ENCODE results near the gene HIP1. TPM values are rescaled to one million over a fixed set of nuclear protein-coding genes. Genes with fewer than 3 reads are reported as not detected.
"Not testable (repeated sequence)": the region's sequence is repeated elsewhere in the genome, so short reads cannot be mapped to it uniquely, and the experiment has no call there.

The HIP1 gene
- total and polyA plus RNA-seq, 2 of the 4 experiments (the other 2 are of a cell fraction): 6.8 to 10.0 TPM

- intact Hi-C loops (cut with micrococcal nuclease); in situ Hi-C loops (cut with MboI; ENCODE audit: low sequenced_read_pairs); CTCF ChIA-PET: not testable (repeated sequence)
These were observed 35.2 kb upstream of the HIP1 start for GRCh38 chr7:75773958-75774357.

More at GRCh38 chr7:75773958-75774357, 35.2 kb upstream of the HIP1 start:
- POLR2A ChIA-PET (ENCODE audit: unreplicated experiment); H3K9ac ChIP-seq (ENCODE audit: low read depth, low read length); H2AK9ac ChIP-seq (replicated peaks; ENCODE audit: low read depth, low read length, poor library complexity); BruUV-seq (replicated peaks); dilution Hi-C loops (cut with HindIII; ENCODE audit: low sequenced_read_pairs, unreplicated experiment); H2BK15ac ChIP-seq (ENCODE audit: low read depth, low read length); H3K9me3 ChIP-seq (ENCODE audit: control insufficient read depth, insufficient read depth, low read length); H3K56ac ChIP-seq (ENCODE audit: extremely low read depth, insufficient read depth, low read length); H3K14ac ChIP-seq (replicated peaks; ENCODE audit: low read depth, low read length); DNase-seq; H2BK20ac ChIP-seq (ENCODE audit: low read depth, low read length); H3K4me3 ChIP-seq (ENCODE audit: insufficient read depth, low read depth, low read length); H3K79me1 ChIP-seq (ENCODE audit: low read depth in 1 of 2, low read length in 2 of 2); H3K23ac ChIP-seq (ENCODE audit: low read depth, low read length); H2BK5ac ChIP-seq (ENCODE audit: low read depth, low read length, poor library complexity, severe bottlenecking); H4K20me1 ChIP-seq (ENCODE audit: insufficient read depth, low read length); H3K18ac ChIP-seq (ENCODE audit: low read depth, low read length); H3K27ac ChIP-seq (ENCODE audit: insufficient read depth, low read length); H2AK5ac ChIP-seq (ENCODE audit: low read depth, low read length); H2BK120ac ChIP-seq (ENCODE audit: low read depth, low read length); H3K4ac ChIP-seq (ENCODE audit: low read depth, low read length); H3K36me3 ChIP-seq (ENCODE audit: control insufficient read depth, insufficient read depth, low read length); H4K5ac ChIP-seq (ENCODE audit: low read depth, low read length); H4K91ac ChIP-seq (ENCODE audit: insufficient read depth, low read depth, low read length); H4K8ac ChIP-seq (ENCODE audit: low read depth in 2 of 2, low read length in 2 of 2); H3K4me1 ChIP-seq (ENCODE audit: control insufficient read depth, insufficient read depth, low read length); H3K9me1 ChIP-seq (ENCODE audit: insufficient read depth, low read length); ATAC-seq (ENCODE audit: low read depth); H2AFZ ChIP-seq (replicated peaks; ENCODE audit: low read length, poor library complexity); H3K4me2 ChIP-seq (ENCODE audit: low read depth, low read length): not testable (repeated sequence)
- WGBS, 2 experiments (ENCODE audit: extremely low coverage in 2 of 2, insufficient read length in 1 of 2): no CpG with 5 or more reads among the region's 6 CpGs
- H3K27me3 ChIP-seq (ENCODE audit: control insufficient read depth, insufficient read depth, low read length): peaks cover 11% of the 10 kb centered on the region
